K562 (cell line): ENCODE results near the gene ADAT1. TPM values are rescaled to one million over a fixed set of nuclear protein-coding genes. Genes with fewer than 3 reads are reported as not detected.

Source experiments
- ATAC-seq: fragments of 200-7000 bp; cut with Tn5 transposase; 3 replicates; pipeline ENCODE4 v1.9.1; 2020; ENCODE audit warnings: moderate library complexity
- BruUV-seq: library from RNA; stranded (reverse); fragments of 400-500 nt; replicated peaks from 2 replicates; lab custom pipeline; 2021; lab: Mats Ljungman, UMichigan
- CTCF ChIA-PET: fragments of 300-600 bp; formaldehyde crosslinking; extraction: SDS; loops from one replicate; lab custom pipeline; 2021; ENCODE audit warnings: low intra/inter-chr PET ratio; lab: Yijun Ruan, JAX
- POLR2A ChIA-PET: fragments of 300-600, 350-650 bp; sonication (Branson Sonifier 250); formaldehyde crosslinking; extraction: SDS; loops from one replicate; lab custom pipeline; 2021; ENCODE audit warnings: antibody characterized with exemption, inconsistent platforms; lab: Yijun Ruan, JAX
- DNase-seq, 4 experiments: peaks; one replicate each; pipeline versions ENCODE4 v3.0.0 to v3.0.0-alpha.2; 2011 to 2018; ENCODE audit warnings: low spot score in 3 of 4, mixed read lengths in 3 of 4; ENCODE audit errors: extremely low read depth in 1 of 4
- FAIRE-seq: peaks from 2 replicates; lab custom pipeline; 2011; peaks lifted over from hg19 to GRCh38; lab: Jason Lieb, UNC
- H2AFZ ChIP-seq: 2 replicates; pipeline ENCODE4 v1.6.0; 2011; ENCODE audit warnings: low read depth, low read length, control low read depth, inconsistent platforms
- H3K27ac ChIP-seq: fragments of 200-600 bp; 3 replicates; pipeline ENCODE4 v1.8.0; 2011; ENCODE audit warnings: low read depth, mild to moderate bottlenecking, control low read depth, inconsistent platforms, low read length, moderate library complexity, mixed read lengths; ENCODE audit errors: extremely low read depth
- H3K27me3 ChIP-seq, 2 experiments: fragments of 300-600 bp in 1 of 2; 2 replicates in 1 of 2; 3 replicates in 1 of 2; pipeline versions ENCODE4 v1.6.0 to v1.8.0; 2011; ENCODE audit warnings: inconsistent platforms in 2 of 2, low read length in 2 of 2, mild to moderate bottlenecking in 1 of 2, mixed read lengths in 1 of 2, moderate library complexity in 1 of 2; ENCODE audit not compliant: control insufficient read depth in 2 of 2, insufficient read depth in 2 of 2
- H3K36me3 ChIP-seq: fragments of 300-600 bp; 3 replicates; pipeline ENCODE4 v1.8.0; 2011; ENCODE audit warnings: mild to moderate bottlenecking, low read length, inconsistent platforms; ENCODE audit not compliant: control insufficient read depth, insufficient read depth
- H3K4me1 ChIP-seq, 2 experiments: fragments of 200-600 bp in 1 of 2; replicated peaks in 1 of 2; 2 replicates in 1 of 2; 3 replicates in 1 of 2; pipeline versions ENCODE4 v1.5.1 to v1.8.0; 2011; ENCODE audit warnings: inconsistent platforms in 2 of 2, low read length in 2 of 2, mild to moderate bottlenecking in 1 of 2, mixed read lengths in 1 of 2, moderate library complexity in 1 of 2; ENCODE audit not compliant: control insufficient read depth in 2 of 2, insufficient read depth in 2 of 2
- H3K4me2 ChIP-seq: 2 replicates; pipeline ENCODE4 v1.6.1; 2011; ENCODE audit warnings: low read length, control low read depth, inconsistent platforms, mixed read lengths; ENCODE audit not compliant: insufficient read depth
- H3K4me3 ChIP-seq: fragments of 200-600 bp; sonication (generic), shearing (Covaris generic); 2 replicates; pipeline ENCODE4 v1.5.1; 2016; ENCODE audit warnings: control low read depth, inconsistent platforms
- H3K79me2 ChIP-seq: fragments of 200-600 bp; 3 replicates; pipeline ENCODE4 v1.8.0; 2011; ENCODE audit warnings: low read length, inconsistent platforms; ENCODE audit not compliant: control insufficient read depth, insufficient read depth
- H3K9ac ChIP-seq, 2 experiments: 2 replicates each; pipeline versions ENCODE4 v1.6.0 to v1.6.1; 2011; ENCODE audit warnings: low read depth in 2 of 2, low read length in 2 of 2, control low read depth in 1 of 2, inconsistent platforms in 1 of 2, mild to moderate bottlenecking in 1 of 2, mixed read lengths in 1 of 2; ENCODE audit not compliant: insufficient read depth in 1 of 2
- H3K9me1 ChIP-seq: one replicate; pipeline ENCODE4 v1.6.0; 2011; ENCODE audit warnings: inconsistent platforms, mild to moderate bottlenecking, low read length, moderate library complexity; ENCODE audit not compliant: control insufficient read depth, insufficient read depth
- H3K9me3 ChIP-seq: replicated peaks from 2 replicates; pipeline ENCODE4 v1.5.1; 2011; ENCODE audit warnings: low read depth, low read length, inconsistent platforms; ENCODE audit not compliant: control insufficient read depth, insufficient read depth
- H4K20me1 ChIP-seq: replicated peaks from 2 replicates; pipeline ENCODE4 v1.6.1; 2011; ENCODE audit warnings: low read length, inconsistent platforms, mixed read lengths; ENCODE audit not compliant: control insufficient read depth, insufficient read depth
- ASH1L ChIP-seq: fragments of 450-650 bp; IDR thresholded peaks from 2 replicates; pipeline ENCODE4 v1.6.1; 2018; ENCODE audit warnings: borderline replicate concordance, mild to moderate bottlenecking, low read depth; ENCODE audit not compliant: partially characterized antibody
- ELK1 ChIP-seq: sonication (generic); formaldehyde crosslinking; IDR thresholded peaks from 2 replicates; pipeline ENCODE4 v1.8.1; 2022; ENCODE audit warnings: missing genetic modification reagents
- MAFG ChIP-seq: fragments of 450-650 bp; conservative IDR thresholded peaks from 2 replicates; pipeline ENCODE4 v1.6.1; 2016; ENCODE audit warnings: missing genetic modification characterization, missing compliant biosample characterization
- MTF1 ChIP-seq: fragments of 250-450 bp; sonication (Bioruptor Pico); IDR thresholded peaks from 2 replicates; pipeline ENCODE4 v1.9.0; 2021; ENCODE audit warnings: moderate library complexity, mild to moderate bottlenecking, inconsistent platforms, borderline replicate concordance
- PATZ1 ChIP-seq: fragments of 250-450 bp; sonication (Bioruptor Pico); IDR thresholded peaks from 2 replicates; pipeline ENCODE4 v1.5.0; 2020; ENCODE audit warnings: mild to moderate bottlenecking, borderline replicate concordance
- RNF219 ChIP-seq: fragments of 250-450 bp; sonication (Bioruptor Pico); IDR thresholded peaks from 2 replicates; pipeline ENCODE4 v1.5.0; 2022; ENCODE audit warnings: mild to moderate bottlenecking
- SPI1 ChIP-seq: IDR thresholded peaks from 2 replicates; pipeline ENCODE4 v1.6.1; 2011; ENCODE audit warnings: low read depth, low read length, control low read depth, borderline replicate concordance
- SRSF3 ChIP-seq: fragments of 200-400 bp; formaldehyde crosslinking; IDR thresholded peaks from 2 replicates; pipeline ENCODE4 v1.6.1; 2016; ENCODE audit warnings: mild to moderate bottlenecking, low read length, moderate library complexity; ENCODE audit not compliant: insufficient read depth
- WGBS: fragments of 100-300 bp; shearing (Covaris generic); methylation state at CpG from one replicate; pipeline ENCODE4 v1.1.6; 2016; ENCODE audit warnings: low coverage, mixed read lengths; ENCODE audit not compliant: insufficient coverage; ENCODE audit errors: missing lambda C conversion rate; 5-methylcytosine and 5-hydroxymethylcytosine counted together
- in situ Hi-C: fragments of 300-500 bp; cut with MboI; formaldehyde crosslinking; loops from 4 replicates; pipeline ENCODE4 v1.15.0; 2018; ENCODE audit warnings: inconsistent platforms, mixed read lengths
- intact Hi-C: fragments of 100-400 bp; cut with micrococcal nuclease; formaldehyde crosslinking; loops from 2 replicates; pipeline ENCODE4 v1.14.2; 2022
- polyA plus RNA-seq, 8 experiments: library from polyadenylated mRNA; depleted of rRNA in 4 of 8; stranded (reverse) in 5 of 8; unstranded in 3 of 8; fragments of >200 nt; fragmentation: Nextera tagmentation in 2 of 8; fragmentation: Illumina TruSeq in 1 of 8; extraction: Ambion mirVana in 2 of 8; extraction: Trizol in 1 of 8; gene quantifications; 2 replicates each; pipeline versions ENCODE4 v1.2.1 to v1.2.3, GENCODE V29; 2011 to 2014; ENCODE audit warnings: inconsistent platforms in 1 of 8, missing spikeins in 1 of 8
- total RNA-seq, 7 experiments: library from RNA; depleted of rRNA in 6 of 7; stranded (reverse); fragments of >200 nt in 6 of 7; fragmentation: Illumina TruSeq in 2 of 7; extraction: Trizol in 2 of 7; gene quantifications; 2 replicates each; pipeline versions ENCODE4 v1.2.1 to v1.2.3, GENCODE V29; 2011 to 2021; ENCODE audit warnings: low replicate concordance in 1 of 7
- TF ChIP-seq, protein P1 (sequence below), 2 experiments: fragments of 200-800 bp in 1 of 2; sonication (Bioruptor generic) in 1 of 2; sonication (generic) in 1 of 2; formaldehyde crosslinking in 1 of 2; IDR thresholded peaks in 1 of 2; conservative IDR thresholded peaks in 1 of 2; 2 replicates each; pipeline versions ENCODE4 v1.5.0 to v1.6.1; 2016 to 2020; ENCODE audit warnings: missing compliant biosample characterization in 1 of 2, missing genetic modification characterization in 1 of 2, missing genetic modification reagents in 1 of 2
- TF ChIP-seq, protein P2 (sequence below): sonication (generic); formaldehyde crosslinking; IDR thresholded peaks from 2 replicates; pipeline ENCODE4 v1.8.0; 2022; ENCODE audit warnings: mild to moderate bottlenecking, missing genetic modification reagents

ADAT1 gene
- total and polyA plus RNA-seq, 9 of the 15 experiments (the other 6 are each of a cell fraction or from before 2014, with no cell fraction given) = 16.0 to 36.7 (median 28.2) TPM

- H2AFZ ChIP-seq = no peak overlapping the region
- no peaks in the 10 kb centered on the region for H3K9me1 ChIP-seq
- no peak for FAIRE-seq
- 82% methylated on average over 3 of the region's 3 CpGs for WGBS
- intact Hi-C loops = no loop called here
- peaks cover 14 to 20% of the 10 kb centered on the region in 2 experiments for H3K4me1 ChIP-seq
- ATAC-seq = no peak
- ChIA-PET CTCF (no interaction called here), POLR2A (no interaction called here)
- H3K27me3 ChIP-seq = no peaks in the 10 kb centered on the region
- in situ Hi-C loops = no loop called here
- BruUV-seq = no TSS peak
- H3K9me3 ChIP-seq = no peaks in the 10 kb centered on the region
- no peak overlapping the region for H3K4me3 ChIP-seq
- H3K9ac ChIP-seq = no peak overlapping the region
- DNase-seq = no peak
- H3K36me3 ChIP-seq = peaks cover 51% of the 10 kb centered on the region
- no peak overlapping the region for H3K4me2 ChIP-seq
- no peaks in the 10 kb centered on the region for H4K20me1 ChIP-seq
- H3K27ac ChIP-seq = no peak overlapping the region
- peaks cover 5% of the 10 kb centered on the region for H3K79me2 ChIP-seq
- TF ChIP-seq, protein P1, sequence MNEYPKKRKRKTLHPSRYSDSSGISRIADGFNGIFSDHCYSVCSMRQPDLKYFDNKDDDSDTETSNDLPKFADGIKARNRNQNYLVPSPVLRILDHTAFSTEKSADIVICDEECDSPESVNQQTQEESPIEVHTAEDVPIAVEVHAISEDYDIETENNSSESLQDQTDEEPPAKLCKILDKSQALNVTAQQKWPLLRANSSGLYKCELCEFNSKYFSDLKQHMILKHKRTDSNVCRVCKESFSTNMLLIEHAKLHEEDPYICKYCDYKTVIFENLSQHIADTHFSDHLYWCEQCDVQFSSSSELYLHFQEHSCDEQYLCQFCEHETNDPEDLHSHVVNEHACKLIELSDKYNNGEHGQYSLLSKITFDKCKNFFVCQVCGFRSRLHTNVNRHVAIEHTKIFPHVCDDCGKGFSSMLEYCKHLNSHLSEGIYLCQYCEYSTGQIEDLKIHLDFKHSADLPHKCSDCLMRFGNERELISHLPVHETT (CRISPR knock-in tag; conservative IDR thresholded peaks at IDR 0.05 in 1 of 2, IDR thresholded peaks at IDR 0.05 in 1 of 2) = no peak
- TF ChIP-seq SRSF3 (no peak), MTF1 (CRISPR knock-in tag) (no peak), SPI1 (no peak), ASH1L (no peak), RNF219 (CRISPR knock-in tag) (no peak), ELK1 (CRISPR knock-in tag) (no peak), PATZ1 (CRISPR knock-in tag) (no peak), MAFG (tag) (no peak)
- TF ChIP-seq, protein P2, sequence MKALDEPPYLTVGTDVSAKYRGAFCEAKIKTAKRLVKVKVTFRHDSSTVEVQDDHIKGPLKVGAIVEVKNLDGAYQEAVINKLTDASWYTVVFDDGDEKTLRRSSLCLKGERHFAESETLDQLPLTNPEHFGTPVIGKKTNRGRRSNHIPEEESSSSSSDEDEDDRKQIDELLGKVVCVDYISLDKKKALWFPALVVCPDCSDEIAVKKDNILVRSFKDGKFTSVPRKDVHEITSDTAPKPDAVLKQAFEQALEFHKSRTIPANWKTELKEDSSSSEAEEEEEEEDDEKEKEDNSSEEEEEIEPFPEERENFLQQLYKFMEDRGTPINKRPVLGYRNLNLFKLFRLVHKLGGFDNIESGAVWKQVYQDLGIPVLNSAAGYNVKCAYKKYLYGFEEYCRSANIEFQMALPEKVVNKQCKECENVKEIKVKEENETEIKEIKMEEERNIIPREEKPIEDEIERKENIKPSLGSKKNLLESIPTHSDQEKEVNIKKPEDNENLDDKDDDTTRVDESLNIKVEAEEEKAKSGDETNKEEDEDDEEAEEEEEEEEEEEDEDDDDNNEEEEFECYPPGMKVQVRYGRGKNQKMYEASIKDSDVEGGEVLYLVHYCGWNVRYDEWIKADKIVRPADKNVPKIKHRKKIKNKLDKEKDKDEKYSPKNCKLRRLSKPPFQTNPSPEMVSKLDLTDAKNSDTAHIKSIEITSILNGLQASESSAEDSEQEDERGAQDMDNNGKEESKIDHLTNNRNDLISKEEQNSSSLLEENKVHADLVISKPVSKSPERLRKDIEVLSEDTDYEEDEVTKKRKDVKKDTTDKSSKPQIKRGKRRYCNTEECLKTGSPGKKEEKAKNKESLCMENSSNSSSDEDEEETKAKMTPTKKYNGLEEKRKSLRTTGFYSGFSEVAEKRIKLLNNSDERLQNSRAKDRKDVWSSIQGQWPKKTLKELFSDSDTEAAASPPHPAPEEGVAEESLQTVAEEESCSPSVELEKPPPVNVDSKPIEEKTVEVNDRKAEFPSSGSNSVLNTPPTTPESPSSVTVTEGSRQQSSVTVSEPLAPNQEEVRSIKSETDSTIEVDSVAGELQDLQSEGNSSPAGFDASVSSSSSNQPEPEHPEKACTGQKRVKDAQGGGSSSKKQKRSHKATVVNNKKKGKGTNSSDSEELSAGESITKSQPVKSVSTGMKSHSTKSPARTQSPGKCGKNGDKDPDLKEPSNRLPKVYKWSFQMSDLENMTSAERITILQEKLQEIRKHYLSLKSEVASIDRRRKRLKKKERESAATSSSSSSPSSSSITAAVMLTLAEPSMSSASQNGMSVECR (CRISPR knock-in tag) = no peak
These were observed 6.0 kb downstream of the ADAT1 start for GRCh38 chr16:75617121-75617520.
